WI38 (cell line): ENCODE results near the gene CACHD1.

Experiments used
- H3K4me3 ChIP-seq: 2 replicates; pipeline ENCODE4 v1.5.1; 2011; ENCODE audit warnings: low read depth, mild to moderate bottlenecking, control low read depth, low read length
- TF ChIP-seq, protein P1 (sequence below): IDR thresholded peaks from 2 replicates; pipeline ENCODE4 v1.5.1; 2012; ENCODE audit warnings: low read depth, mild to moderate bottlenecking, control low read depth, low read length

CACHD1 gene

DNA sequence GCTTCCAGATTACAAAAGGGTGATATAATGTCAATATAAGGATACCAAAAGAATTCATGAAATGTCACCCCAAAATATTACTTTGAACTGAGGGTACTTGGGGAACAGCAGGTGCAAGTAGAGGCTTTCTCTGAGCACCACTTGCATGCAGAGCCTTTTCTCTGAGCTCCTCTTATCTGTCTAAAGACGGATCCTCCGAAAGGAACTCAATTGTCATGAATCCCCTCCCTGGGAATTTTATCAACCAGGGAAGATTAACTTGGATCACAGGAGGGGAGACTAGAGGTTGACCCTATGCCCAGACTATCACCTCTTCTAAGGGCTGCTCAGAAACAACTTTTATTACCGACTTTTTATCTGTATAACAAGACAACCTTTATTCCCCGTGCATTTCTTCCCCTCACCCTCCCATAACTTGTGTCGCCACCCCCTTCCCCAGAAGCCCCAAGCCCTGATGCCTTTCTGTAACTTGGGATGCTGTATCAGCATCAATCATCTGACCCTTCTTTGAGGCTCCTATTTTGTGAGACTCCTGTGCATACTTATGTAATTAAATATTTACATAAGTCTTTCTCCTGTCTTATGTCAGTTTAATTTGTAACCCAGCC lies 94.1 kb downstream of the CACHD1 start:
- H3K4me3 ChIP-seq, result no peak overlapping the region
- TF ChIP-seq, protein P1, sequence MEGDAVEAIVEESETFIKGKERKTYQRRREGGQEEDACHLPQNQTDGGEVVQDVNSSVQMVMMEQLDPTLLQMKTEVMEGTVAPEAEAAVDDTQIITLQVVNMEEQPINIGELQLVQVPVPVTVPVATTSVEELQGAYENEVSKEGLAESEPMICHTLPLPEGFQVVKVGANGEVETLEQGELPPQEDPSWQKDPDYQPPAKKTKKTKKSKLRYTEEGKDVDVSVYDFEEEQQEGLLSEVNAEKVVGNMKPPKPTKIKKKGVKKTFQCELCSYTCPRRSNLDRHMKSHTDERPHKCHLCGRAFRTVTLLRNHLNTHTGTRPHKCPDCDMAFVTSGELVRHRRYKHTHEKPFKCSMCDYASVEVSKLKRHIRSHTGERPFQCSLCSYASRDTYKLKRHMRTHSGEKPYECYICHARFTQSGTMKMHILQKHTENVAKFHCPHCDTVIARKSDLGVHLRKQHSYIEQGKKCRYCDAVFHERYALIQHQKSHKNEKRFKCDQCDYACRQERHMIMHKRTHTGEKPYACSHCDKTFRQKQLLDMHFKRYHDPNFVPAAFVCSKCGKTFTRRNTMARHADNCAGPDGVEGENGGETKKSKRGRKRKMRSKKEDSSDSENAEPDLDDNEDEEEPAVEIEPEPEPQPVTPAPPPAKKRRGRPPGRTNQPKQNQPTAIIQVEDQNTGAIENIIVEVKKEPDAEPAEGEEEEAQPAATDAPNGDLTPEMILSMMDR, result no peak

- TF ChIP-seq, protein P1, result no peak
- H3K4me3 ChIP-seq, result no peak overlapping the region
Observed at GRCh38 chr1:64564891-64565290, 95.0 kb downstream of the CACHD1 start.

DNA sequence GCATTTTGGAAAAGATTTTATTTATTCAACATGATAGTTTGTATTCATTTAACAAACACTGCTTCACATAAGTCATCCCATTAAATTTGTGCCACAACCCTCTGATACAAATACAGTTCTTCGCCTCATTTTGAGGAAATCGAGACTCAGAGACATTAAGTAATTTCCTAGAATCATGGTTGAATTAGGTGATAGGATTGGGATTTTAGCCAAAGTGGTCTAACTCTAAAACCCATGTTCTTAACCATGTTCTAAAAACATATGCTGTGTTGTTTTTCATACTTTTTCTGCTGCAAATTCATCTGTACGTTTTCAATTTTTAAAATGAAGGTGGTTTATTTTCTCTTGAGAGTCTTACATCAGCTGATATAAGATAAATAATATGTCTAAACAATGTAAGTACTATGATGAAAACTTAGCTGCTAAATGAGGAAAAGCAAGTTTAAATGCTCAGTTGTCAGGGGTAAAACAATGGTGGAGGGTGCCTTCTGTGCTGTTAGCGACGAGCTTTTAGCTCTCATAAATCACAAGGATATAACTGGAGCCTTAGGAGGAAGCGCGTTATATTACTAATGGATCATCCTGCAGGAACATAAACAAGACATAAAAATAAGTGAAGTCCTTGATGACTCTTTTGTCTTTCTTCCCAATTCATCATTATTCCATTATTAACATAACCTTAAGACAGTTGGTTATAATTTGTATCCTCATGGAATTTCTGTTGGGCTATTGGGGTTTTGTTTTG lies 97.7 kb downstream of the CACHD1 start:
- TF ChIP-seq, protein P1, result no peak
- no peak overlapping the region for H3K4me3 ChIP-seq

- TF ChIP-seq, protein P1, result no peak
- H3K4me3 ChIP-seq, result no peak overlapping the region
Observed at GRCh38 chr1:64568171-64568450, 98.2 kb downstream of the CACHD1 start.

DNA sequence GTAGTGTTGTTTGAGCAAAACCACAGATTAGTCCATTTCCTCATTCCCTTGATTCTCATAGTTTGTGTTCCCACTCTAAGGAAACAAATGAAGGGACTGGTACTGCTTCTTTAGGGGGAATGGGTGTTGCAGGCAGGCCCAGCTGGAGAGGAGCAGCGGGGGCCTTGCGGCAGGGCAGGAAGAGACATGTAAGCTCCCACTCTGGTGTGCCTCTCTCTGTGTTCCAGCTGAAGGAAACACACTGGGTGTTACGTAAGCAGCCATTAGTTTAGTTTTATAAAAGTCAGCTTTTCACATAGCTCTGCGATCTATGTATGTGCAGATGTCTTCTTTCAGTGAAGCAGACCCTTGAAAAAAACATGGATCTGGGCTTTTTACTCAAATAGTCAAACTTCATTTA lies 99.5 kb downstream of the CACHD1 start:
- H3K4me3 ChIP-seq, result no peak overlapping the region
- TF ChIP-seq, protein P1, result no peak

- TF ChIP-seq, protein P1, result no peak
- H3K4me3 ChIP-seq, result no peak overlapping the region
Observed at GRCh38 chr1:64570267-64570855, 100.4 kb downstream of the CACHD1 start.

DNA sequence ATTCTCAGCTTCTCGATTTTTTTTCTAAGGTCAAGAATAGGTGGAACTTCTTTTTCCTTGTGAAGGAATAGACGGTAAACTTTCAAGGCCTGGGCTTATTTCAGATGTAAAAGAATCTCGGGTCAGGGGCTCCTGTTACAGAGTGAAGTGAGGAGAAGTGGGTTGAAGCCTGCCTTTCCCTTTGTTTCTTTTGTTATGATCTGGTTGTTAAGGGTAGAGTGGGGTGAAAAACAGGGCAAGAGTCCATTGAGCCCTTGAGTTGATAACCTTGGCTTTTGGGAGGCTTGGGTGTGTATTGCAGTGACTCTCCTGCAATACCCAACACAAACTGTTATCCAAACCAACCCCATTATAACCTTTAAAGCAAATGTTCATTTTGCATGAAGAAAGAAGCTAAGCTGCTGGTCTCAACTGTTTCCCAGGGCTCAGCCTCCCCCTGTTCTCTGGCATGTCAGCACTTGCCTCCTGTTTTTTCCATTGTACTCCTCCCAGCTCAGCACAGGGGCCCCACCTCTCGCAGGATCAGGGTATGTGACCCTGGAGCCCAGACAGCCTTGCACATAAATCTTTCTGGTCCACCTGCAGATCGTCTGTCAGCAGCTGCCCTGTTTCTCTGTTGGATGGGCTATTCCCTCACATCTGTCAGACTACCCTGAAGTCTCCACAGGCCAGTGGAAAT lies 102.4 kb downstream of the CACHD1 start:
- TF ChIP-seq, protein P1, result no peak
- H3K4me3 ChIP-seq, result no peak overlapping the region
